GM12892 (cell line): Measurements from ENCODE around the gene TFEB.

Experiments
- DNase-seq: peaks from one replicate; pipeline ENCODE4 v3.0.0; 2011; ENCODE audit not compliant: insufficient read length
- FAIRE-seq: peaks from 2 replicates; lab custom pipeline; 2011; peaks lifted over from hg19 to GRCh38; lab: Jason Lieb, UNC
- POLR2A ChIP-seq: IDR thresholded peaks from 2 replicates; pipeline ENCODE4 v1.6.1; 2011; ENCODE audit warnings: low read depth, low read length, control low read depth
- POLR2AphosphoS5 ChIP-seq: IDR thresholded peaks from 2 replicates; pipeline ENCODE4 v1.6.1; 2011; ENCODE audit warnings: low read depth, low read length, control low read depth
- TAF1 ChIP-seq: IDR thresholded peaks from 2 replicates; pipeline ENCODE4 v1.6.1; 2011; ENCODE audit warnings: low read depth, mild to moderate bottlenecking, control low read depth, low read length, borderline replicate concordance

Gene TFEB

DNA sequence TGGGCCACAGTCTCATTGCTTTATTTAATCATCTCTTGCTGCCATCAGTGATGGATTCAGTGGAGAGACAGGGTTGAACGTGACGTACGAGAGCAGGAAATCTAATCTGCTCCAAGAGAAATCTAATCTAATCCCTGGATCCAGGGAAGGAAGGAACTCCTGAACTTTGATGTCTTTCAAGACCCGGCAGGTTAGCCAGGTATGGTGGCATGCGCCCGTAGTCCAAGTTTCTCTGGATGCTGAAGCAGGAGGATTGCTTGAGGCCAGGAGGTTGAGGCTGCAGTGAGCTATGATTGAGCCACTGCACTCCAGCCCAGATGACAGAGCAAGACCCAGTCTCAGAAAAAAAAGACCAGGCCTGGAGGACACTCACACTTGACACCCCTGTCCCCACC lies 23.2 kb upstream of the TFEB start:
- FAIRE-seq (no peak), DNase-seq (no peak)
- no peak for TF ChIP-seq POLR2AphosphoS5
- no peak for TF ChIP-seq POLR2A
- no peak for TF ChIP-seq TAF1

DNA sequence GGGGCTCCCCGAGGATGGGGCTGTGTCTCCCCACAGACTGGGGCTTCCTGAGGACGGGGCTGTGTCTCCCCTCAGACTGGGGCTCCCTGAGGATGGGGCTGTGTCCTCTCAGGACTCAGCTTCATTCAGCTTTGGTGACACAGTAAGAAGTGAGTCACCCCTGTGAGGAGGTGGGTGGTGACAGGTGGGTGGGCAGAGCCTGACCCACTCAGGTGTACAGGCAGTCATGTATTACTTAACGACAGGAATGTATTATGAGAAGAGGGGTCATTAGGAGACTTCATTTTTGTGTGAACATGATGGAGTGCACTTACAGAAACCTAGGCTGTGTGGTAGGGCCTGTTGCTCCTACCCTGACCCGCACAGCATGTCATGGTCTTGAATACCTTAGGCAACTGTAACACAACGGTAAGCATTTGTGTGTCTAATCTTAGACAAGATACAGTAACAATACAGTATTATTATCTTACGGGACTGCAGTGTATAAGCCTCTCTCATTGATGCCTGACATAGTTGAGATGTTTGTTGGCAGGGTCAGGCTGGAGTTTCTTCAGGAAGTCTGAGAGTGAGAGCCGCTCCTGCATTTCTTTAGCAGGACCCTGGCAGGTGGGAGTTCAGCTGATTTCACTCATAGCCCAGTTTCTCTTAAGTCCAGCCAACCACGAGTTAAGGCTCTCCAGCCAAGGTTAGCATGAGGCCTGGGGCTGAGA lies 22.7 kb upstream of the TFEB start:
- DNase-seq (no peak), FAIRE-seq (no peak)
- TF ChIP-seq POLR2A (no peak), POLR2AphosphoS5 (no peak), TAF1 (no peak)

- DNase-seq (no peak), FAIRE-seq (no peak)
- TF ChIP-seq POLR2A = no peak
- TF ChIP-seq POLR2AphosphoS5 = no peak
- TF ChIP-seq TAF1 = no peak
Observed at GRCh38 chr6:41757271-41757670, 21.9 kb upstream of the TFEB start.

- FAIRE-seq = no peak
- TF ChIP-seq POLR2AphosphoS5 (no peak), POLR2A (no peak), TAF1 (no peak)
Observed at GRCh38 chr6:41756354-41756753, 20.9 kb upstream of the TFEB start.

DNA sequence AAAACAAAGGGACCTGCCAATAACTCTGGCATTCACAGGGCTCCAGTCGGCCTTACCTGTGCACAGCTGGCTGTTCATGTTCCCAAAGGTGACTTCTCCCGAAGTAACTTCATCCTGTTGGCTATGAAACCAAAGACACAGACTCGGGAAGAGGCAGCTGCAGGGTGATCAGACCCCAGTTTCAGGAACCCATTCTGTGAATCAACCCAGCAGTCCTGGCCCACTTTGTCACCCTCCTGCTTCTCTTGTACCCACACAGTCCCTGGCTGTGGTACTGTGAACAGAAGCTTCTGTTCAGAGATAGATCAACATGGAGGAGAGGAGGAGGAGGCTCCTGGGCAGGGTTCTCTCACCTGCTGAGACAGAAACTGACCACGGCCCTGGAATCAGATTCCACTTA lies 20.5 kb upstream of the TFEB start:
- TF ChIP-seq POLR2AphosphoS5 (no peak), POLR2A (no peak), TAF1 (no peak)
- DNase-seq (no peak), FAIRE-seq (no peak)

More at GRCh38 chr6:41756354-41756753, 20.9 kb upstream of the TFEB start:
- no peak for DNase-seq

DNA sequence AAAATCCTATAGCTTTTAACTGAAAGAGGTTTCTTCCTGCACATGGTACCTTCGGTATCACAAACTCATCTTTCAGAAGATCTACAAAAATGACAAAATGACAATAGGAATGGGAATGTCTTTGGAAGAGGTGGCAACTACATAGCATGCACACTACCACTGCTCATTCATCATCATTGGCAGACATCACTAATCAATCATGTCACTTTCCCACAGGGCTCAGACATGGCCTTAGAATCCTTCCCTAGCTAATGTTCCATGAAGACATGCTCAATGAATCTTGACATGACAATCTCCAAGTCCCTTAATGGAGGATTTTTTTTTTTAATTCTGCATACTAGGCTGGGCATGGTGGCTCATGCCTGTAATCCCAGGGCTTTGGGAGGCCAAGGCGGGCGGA lies 15.0 kb upstream of the TFEB start:
- no peak for FAIRE-seq
- TF ChIP-seq POLR2A (no peak), TAF1 (no peak), POLR2AphosphoS5 (no peak)
- DNase-seq = no peak

- FAIRE-seq = no peak
- TF ChIP-seq POLR2A = no peak
- no peak for TF ChIP-seq TAF1
- TF ChIP-seq POLR2AphosphoS5 = no peak
Observed at GRCh38 chr6:41748542-41748941, 13.1 kb upstream of the TFEB start.

DNA sequence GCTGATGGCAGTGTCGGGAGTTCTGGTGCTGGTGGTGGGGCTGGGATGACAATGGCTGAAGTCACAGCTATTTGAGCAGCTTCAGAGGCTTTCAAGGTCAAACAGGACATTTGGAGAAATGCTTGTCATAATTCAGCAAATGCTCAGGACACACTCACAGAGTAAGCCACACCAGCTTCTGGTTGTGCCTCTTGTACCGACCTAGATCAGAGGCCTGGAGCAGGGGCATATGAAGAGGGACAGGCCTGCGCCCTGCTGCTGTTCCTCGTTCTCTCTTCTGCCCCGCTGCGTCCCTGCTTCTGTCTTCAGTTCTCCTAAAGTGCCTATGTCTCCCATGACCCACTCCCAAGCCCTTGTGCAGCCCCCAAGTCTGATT lies 12.7 kb upstream of the TFEB start:
- DNase-seq (no peak), FAIRE-seq (no peak)
- TF ChIP-seq TAF1 = no peak

More at GRCh38 chr6:41748542-41748941, 13.1 kb upstream of the TFEB start:
- no peak for DNase-seq

GRCh38 chr6:41747256-41748101 lies 12.1 kb upstream of the TFEB start, which contains the start of gene PGC:
Gene PGC (minus strand): TSS chr6:41747397. CDS start chr6:41747334, 63 bp downstream.
- no peak for FAIRE-seq
- TF ChIP-seq POLR2AphosphoS5 = no peak
- TF ChIP-seq TAF1 = no peak
- TF ChIP-seq POLR2A = no peak
- DNase-seq = no peak

DNA sequence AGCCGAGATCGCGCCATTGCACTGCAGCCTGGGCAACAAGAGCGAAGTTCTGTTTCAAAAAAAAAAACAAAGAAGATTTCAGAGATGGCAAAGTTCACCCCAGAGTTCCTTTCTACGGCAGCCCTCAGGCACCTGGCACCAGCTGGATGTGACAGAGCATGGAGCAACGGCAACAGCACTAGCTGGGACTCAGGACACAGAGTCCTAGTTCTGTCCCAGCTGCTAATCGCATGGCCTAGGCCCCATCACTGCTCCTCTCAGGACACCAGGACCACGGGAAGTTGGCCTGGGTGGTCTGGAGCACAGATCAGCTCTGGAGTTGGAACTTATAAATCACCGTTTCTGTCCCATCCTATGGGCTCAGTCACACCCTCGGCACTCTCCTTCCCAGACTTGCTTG lies 10.7 kb upstream of the TFEB start:
- TF ChIP-seq POLR2A (no peak), TAF1 (no peak), POLR2AphosphoS5 (no peak)
- DNase-seq (no peak), FAIRE-seq (no peak)

GRCh38 chr6:41744236-41744787 lies 8.9 kb upstream of the TFEB start:
- TF ChIP-seq POLR2A (no peak), TAF1 (no peak), POLR2AphosphoS5 (no peak)
- DNase-seq (no peak), FAIRE-seq (no peak)
